ENCODE results near the gene BORCS8. TPM values are rescaled to one million over a fixed set of nuclear protein-coding genes. Genes with fewer than 3 reads are reported as not detected.
"Not testable (repeated sequence)": the region's sequence is repeated elsewhere in the genome, so short reads cannot be mapped to it uniquely, and the experiment has no call there.

Gene BORCS8
- polyA plus RNA-seq, 1 experiment: 27.5 TPM

DNA sequence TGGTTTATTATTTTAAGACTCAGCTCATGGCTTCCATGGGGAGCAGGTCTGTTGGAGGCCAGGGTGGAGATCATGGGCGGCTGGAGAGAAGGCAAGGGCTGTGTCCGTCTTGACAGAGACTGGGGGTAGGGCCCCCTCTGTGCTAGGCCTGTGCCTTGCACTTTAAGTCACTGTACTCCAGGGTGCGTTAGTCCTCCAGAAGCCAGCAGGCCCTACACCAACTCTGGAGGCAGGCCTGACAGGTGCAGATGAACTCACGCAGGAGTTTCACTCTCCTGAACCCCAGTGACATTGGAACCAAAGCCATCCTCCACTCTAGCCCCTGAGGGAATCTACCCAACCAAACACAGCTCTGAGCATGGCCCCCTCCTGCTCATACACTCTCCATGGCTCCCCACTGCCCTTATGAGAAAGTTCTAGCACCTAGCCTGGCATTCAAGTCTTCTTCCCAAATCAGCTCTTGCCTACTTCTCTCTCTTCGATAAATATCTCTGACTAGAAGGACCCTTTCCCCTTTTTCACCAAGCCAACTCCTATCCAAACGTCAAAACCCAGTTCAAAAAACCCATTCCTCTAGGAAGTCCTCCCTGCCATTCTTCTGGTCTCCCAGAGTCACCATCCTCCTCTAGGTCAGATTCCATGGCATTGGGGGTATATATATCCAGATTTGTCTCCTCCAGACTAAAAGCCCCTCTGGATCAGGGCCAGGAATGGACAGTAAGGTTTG lies 37.0 kb downstream of the BORCS8 start:
- ChIA-PET CTCF (interaction anchor here (1.5 to 6.1 kb wide), 3 partner anchors 9 to 20 kb away, joined by 5 to 51 read pairs (median 34); no protein-coding TSS in a partner anchor), POLR2A (no interaction called here)
- no peak for DNase-seq (ENCODE audit: low read depth)
- TF ChIP-seq, protein P1, sequence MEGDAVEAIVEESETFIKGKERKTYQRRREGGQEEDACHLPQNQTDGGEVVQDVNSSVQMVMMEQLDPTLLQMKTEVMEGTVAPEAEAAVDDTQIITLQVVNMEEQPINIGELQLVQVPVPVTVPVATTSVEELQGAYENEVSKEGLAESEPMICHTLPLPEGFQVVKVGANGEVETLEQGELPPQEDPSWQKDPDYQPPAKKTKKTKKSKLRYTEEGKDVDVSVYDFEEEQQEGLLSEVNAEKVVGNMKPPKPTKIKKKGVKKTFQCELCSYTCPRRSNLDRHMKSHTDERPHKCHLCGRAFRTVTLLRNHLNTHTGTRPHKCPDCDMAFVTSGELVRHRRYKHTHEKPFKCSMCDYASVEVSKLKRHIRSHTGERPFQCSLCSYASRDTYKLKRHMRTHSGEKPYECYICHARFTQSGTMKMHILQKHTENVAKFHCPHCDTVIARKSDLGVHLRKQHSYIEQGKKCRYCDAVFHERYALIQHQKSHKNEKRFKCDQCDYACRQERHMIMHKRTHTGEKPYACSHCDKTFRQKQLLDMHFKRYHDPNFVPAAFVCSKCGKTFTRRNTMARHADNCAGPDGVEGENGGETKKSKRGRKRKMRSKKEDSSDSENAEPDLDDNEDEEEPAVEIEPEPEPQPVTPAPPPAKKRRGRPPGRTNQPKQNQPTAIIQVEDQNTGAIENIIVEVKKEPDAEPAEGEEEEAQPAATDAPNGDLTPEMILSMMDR (IDR thresholded peaks at IDR 0.05; ENCODE audit: insufficient read depth, low read depth, low read length): no peak
- Histone ChIP-seq H3K27me3 (ENCODE audit: control insufficient read depth, insufficient read depth, low read length) (no peaks in the 10 kb centered on the region), H3K4me3 (ENCODE audit: low read depth, low read length) (no peak overlapping the region), H3K36me3 (ENCODE audit: control insufficient read depth, insufficient read depth, low read length) (no peaks in the 10 kb centered on the region)

DNA sequence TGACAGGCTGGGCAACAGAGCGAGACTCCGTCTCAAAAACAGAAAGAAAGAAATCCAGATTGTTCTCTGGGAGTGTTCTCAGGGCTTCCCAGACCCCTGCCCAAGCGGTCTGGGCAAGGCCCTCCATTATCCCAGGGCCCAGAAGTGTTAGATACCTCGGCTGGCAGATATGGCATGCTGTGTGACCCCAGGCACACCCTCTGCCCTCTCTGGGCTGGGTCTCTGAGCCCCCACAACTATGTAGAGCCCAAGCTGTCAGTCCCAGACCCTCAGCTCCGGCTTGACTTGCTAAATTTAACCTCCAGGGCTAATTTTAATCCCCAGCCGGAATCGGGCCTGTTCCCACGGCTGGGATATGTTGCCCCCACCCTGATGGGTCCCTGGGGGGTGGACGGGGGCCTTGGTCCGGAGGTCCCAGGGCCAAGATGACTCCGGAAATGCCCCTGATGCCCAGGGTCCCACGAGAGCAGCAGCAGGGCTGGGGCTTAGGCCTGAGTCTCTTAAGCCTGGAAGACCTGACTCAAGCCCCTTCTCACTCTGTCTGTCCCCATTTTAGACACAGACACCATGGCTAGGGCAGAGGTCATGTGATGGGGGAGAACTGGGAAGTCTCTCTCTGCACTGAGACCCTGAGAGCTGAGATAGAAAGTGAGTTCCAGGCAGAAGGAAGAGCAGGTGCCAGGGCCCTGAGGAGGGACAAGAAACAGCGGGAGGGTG lies 39.1 kb downstream of the BORCS8 start:
- TF ChIP-seq, protein P1 (IDR thresholded peaks at IDR 0.05; ENCODE audit: insufficient read depth, low read depth, low read length): no peak
- Histone ChIP-seq H3K4me3 (ENCODE audit: low read depth, low read length) (no peak overlapping the region), H3K27me3 (ENCODE audit: control insufficient read depth, insufficient read depth, low read length) (no peaks in the 10 kb centered on the region), H3K36me3 (ENCODE audit: control insufficient read depth, insufficient read depth, low read length) (peaks cover 1% of the 10 kb centered on the region; the same call in 1 of the 2 replicates)
- POLR2A ChIA-PET: no interaction called here
- no peak for DNase-seq (ENCODE audit: low read depth)
- CTCF ChIA-PET: no interaction called here

DNA sequence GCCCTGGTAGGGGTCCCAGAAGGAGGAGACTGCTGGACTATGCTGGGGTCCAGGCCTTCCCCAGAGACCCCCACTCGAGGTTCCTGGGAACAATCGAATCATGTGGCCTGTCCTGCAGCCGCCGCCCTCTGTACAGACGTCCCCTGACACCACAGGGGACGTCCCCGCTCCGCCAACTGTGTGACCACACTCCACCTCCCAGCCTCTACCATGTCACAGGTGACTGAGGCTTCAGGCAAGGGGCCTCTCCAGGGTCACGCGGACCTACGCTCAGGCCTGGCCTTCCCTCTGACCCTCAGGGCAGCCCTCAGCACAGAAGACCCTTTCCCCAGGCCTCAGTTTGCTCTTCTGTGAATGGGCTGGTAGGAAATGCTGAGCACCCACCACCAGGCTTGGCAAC lies 40.5 kb downstream of the BORCS8 start:
- TF ChIP-seq, protein P1 (IDR thresholded peaks at IDR 0.05; ENCODE audit: insufficient read depth, low read depth, low read length): no peak
- peaks cover 8% of the 10 kb centered on the region for H3K36me3 ChIP-seq (ENCODE audit: control insufficient read depth, insufficient read depth, low read length)
- ChIA-PET POLR2A (no interaction called here), CTCF (no interaction called here)
- no peaks in the 10 kb centered on the region for H3K27me3 ChIP-seq (ENCODE audit: control insufficient read depth, insufficient read depth, low read length)
- DNase-seq (ENCODE audit: low read depth): no peak
- no peak overlapping the region for H3K4me3 ChIP-seq (ENCODE audit: low read depth, low read length)

DNA sequence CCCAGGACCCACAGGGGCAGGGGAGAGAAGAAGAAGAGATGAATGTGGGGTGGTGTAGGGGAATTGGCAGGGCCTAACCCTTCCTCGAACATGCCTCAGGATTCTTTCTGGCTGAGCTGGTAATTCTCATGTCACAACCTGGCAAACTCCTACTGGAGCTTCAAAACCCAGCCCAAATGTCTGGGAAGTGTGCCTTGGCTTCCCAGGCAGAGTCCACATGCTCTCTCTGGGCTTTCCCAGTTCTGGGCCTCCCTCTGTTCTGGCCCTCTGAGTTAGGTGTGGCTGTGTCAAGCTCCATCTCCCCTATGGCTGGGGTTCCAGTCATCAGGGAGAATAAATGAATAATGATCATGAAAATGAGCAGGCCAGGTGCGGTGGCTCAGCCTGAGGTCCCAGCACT lies 42.5 kb downstream of the BORCS8 start:
- POLR2A ChIA-PET: no interaction called here
- TF ChIP-seq, protein P1 (IDR thresholded peaks at IDR 0.05; ENCODE audit: insufficient read depth, low read depth, low read length): no peak
- CTCF ChIA-PET: interaction anchor here (1.0 to 5.3 kb wide), 3 partner anchors 8 to 193 kb away, joined by 4 to 80 read pairs (median 4); no protein-coding TSS in a partner anchor
- Histone ChIP-seq H3K4me3 (ENCODE audit: low read depth, low read length) (no peak overlapping the region), H3K36me3 (ENCODE audit: control insufficient read depth, insufficient read depth, low read length) (peaks cover 8% of the 10 kb centered on the region), H3K27me3 (ENCODE audit: control insufficient read depth, insufficient read depth, low read length) (no peaks in the 10 kb centered on the region)
- DNase-seq (ENCODE audit: low read depth): no peak

DNA sequence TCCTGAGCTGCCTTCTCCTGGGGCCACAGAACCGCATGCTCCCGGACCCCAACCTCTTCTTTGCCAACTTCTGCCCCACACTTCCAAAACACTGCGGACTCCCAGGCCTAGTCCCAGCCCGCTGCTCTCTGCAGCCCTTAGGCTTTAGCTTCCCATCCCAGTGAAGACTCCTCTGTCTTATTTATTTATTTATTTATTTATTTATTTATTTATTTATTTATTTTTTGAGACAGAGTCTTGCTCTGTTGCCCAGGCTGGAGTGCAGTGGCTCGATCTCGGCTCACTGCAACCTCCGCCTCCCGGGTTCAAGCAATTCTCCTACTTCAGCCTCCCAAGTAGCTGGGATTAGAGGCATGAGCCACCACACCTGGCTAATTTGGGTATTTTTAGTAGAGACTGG lies 43.4 kb downstream of the BORCS8 start:
- H3K4me3 ChIP-seq (ENCODE audit: low read depth, low read length); H3K36me3 ChIP-seq (ENCODE audit: control insufficient read depth, insufficient read depth, low read length); DNase-seq (ENCODE audit: low read depth); H3K27me3 ChIP-seq (ENCODE audit: control insufficient read depth, insufficient read depth, low read length); POLR2A ChIA-PET: not testable (repeated sequence)
- CTCF ChIA-PET: interaction anchor here (0.9 to 5.3 kb wide), 5 partner anchors 22 to 194 kb away, joined by 3 to 80 read pairs (median 3); partner anchors contain the start of gene MEF2B
